HG03460 (cell line): ENCODE data around the gene QRICH1.

Experiments
- ATAC-seq: cut with Tn5 transposase; IDR thresholded peaks from one replicate; pipeline ENCODE4 v1.9.1; 2021; ENCODE audit not compliant: unreplicated experiment

QRICH1 gene

GRCh38 chr3:49119439-49119838, 25.6 kb upstream of the QRICH1 start:
- ATAC-seq, result no peak

- no peak for ATAC-seq
Observed at GRCh38 chr3:49119036-49119435, 25.2 kb upstream of the QRICH1 start.

GRCh38 chr3:49112262-49112661, 18.4 kb upstream of the QRICH1 start:
- no peak for ATAC-seq

- ATAC-seq, result no peak
Observed at GRCh38 chr3:49111347-49111746, 17.5 kb upstream of the QRICH1 start.

- no peak for ATAC-seq
Observed at GRCh38 chr3:49110780-49111179, 16.9 kb upstream of the QRICH1 start.

GRCh38 chr3:49108346-49108745, 14.5 kb upstream of the QRICH1 start:
- no peak for ATAC-seq

- ATAC-seq, result peak; percentile 92
Observed at GRCh38 chr3:49104427-49105291, 10.8 kb upstream of the QRICH1 start, which contains the start of gene QARS1. QARS1 (minus strand) TSS chr3:49104757; CDS start chr3:49104733, 24 bp downstream.

GRCh38 chr3:49104052-49104426, 10.2 kb upstream of the QRICH1 start:
- no peak for ATAC-seq

- no peak for ATAC-seq
Observed at GRCh38 chr3:49100046-49100615, 6.3 kb upstream of the QRICH1 start.

GRCh38 chr3:49098910-49099630, 5.2 kb upstream of the QRICH1 start:
- no peak for ATAC-seq

GRCh38 chr3:49098429-49098828, 4.6 kb upstream of the QRICH1 start:
- no peak for ATAC-seq

- ATAC-seq, result peak; percentile 37
Observed at GRCh38 chr3:49092938-49093852, 676 bp downstream of the QRICH1 start.

- no peak for ATAC-seq
Observed at GRCh38 chr3:49081429-49081828, 12.4 kb downstream of the QRICH1 start.

GRCh38 chr3:49079270-49079669, 14.6 kb downstream of the QRICH1 start:
- no peak for ATAC-seq

- ATAC-seq, result no peak
Observed at GRCh38 chr3:49076646-49077045, 17.2 kb downstream of the QRICH1 start.

- no peak for ATAC-seq
Observed at GRCh38 chr3:49076116-49076515, 17.8 kb downstream of the QRICH1 start.

- no peak for ATAC-seq
Observed at GRCh38 chr3:49058011-49058410, 35.9 kb downstream of the QRICH1 start.

GRCh38 chr3:49057268-49057667, 36.6 kb downstream of the QRICH1 start:
- no peak for ATAC-seq

- ATAC-seq, result no peak
Observed at GRCh38 chr3:49054344-49054862, 39.5 kb downstream of the QRICH1 start.

- no peak for ATAC-seq
Observed at GRCh38 chr3:49053543-49053942, 40.3 kb downstream of the QRICH1 start.

GRCh38 chr3:49035281-49035680, 58.6 kb downstream of the QRICH1 start:
- ATAC-seq, result no peak
